Subcutaneous abdominal adipose tissue (tissue), 5 donors: ENCODE measurements around the gene PRR5L.

ENCODE experiments used
- H3K27ac ChIP-seq: one replicate; pipeline ENCODE4 v1.7.0; 2013; ENCODE audit warnings: low read depth, mild to moderate bottlenecking, inconsistent platforms, low read length, moderate library complexity
- H3K27me3 ChIP-seq, 5 donors: one replicate each; pipeline ENCODE4 v1.7.0; 2013; ENCODE audit warnings: low read length in 5 of 5, inconsistent platforms in 1 of 5; ENCODE audit not compliant: control insufficient read depth in 5 of 5, insufficient read depth in 4 of 5
- H3K36me3 ChIP-seq, 5 donors: one replicate each; pipeline ENCODE4 v1.7.0; 2013; ENCODE audit warnings: low read length in 5 of 5; ENCODE audit not compliant: control insufficient read depth in 5 of 5, insufficient read depth in 5 of 5
- H3K4me1 ChIP-seq, 5 donors: one replicate each; pipeline ENCODE4 v1.7.0; 2013; ENCODE audit warnings: low read length in 5 of 5, mild to moderate bottlenecking in 3 of 5, moderate library complexity in 1 of 5; ENCODE audit not compliant: control insufficient read depth in 5 of 5, insufficient read depth in 5 of 5
- H3K4me3 ChIP-seq, 5 donors: one replicate each; pipeline ENCODE4 v1.7.0; 2013; ENCODE audit warnings: low read length in 5 of 5, low read depth in 1 of 5
- H3K9ac ChIP-seq, 5 donors: one replicate each; pipeline ENCODE4 v1.7.0; 2013; ENCODE audit warnings: low read length in 5 of 5, mild to moderate bottlenecking in 4 of 5, moderate library complexity in 3 of 5
- H3K9me3 ChIP-seq, 5 donors: one replicate each; pipeline ENCODE4 v1.7.0; 2013; ENCODE audit warnings: low read length in 5 of 5; ENCODE audit not compliant: control insufficient read depth in 5 of 5
- donor health status: healthy.
- donor health status: healthy.
- donor health status: healthy.
- donor health status: healthy.
- donor health status: healthy.

PRR5L gene

GRCh38 chr11:36352922-36353321 is 56.8 kb downstream of the PRR5L start:
- H3K36me3 ChIP-seq: no peaks in the 10 kb centered on the region
- no peaks in the 10 kb centered on the region for H3K9me3 ChIP-seq
- H3K9ac ChIP-seq: no peak overlapping the region
- no peaks in the 10 kb centered on the region for H3K27me3 ChIP-seq
- peaks cover 2 to 21% (median 19%) of the 10 kb centered on the region in 5 donors for H3K4me1 ChIP-seq
- no peak overlapping the region for H3K4me3 ChIP-seq
- no peak overlapping the region for H3K27ac ChIP-seq

DNA sequence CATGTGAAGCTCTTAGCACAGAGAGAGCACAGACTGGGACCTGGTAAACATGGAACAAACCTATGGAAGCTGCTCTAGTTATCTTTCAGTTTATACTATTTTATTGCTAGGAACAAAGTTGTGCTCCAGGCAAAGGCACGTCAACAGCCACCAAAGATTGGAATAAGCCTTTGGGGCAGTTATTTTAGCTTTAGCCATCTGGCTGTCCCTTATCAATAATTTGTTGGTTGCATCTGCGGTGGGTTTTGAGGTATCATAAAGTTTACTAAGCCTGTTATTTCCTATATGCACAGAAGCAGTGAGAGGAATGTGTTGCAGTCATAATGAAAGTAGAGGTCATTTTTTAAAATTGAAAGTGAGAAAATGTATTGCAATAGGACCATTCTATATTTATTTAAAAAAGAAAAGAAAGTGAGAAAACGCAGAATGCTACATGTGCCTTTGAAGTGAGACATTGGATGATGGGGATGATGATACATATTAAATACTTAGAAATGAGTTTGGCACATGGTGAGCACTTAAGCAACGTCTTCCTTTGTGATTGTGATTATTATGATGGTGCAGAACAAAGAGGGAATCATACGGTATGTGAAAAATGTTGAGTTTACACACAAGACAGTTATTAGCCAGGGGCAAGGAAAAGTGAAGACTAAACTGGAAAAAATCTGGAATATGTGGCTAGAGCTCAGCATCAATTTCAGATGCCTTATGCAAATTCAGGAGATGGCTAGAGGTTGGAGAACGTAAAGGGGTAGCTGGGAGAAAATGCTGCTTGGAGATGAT is 58.3 kb downstream of the PRR5L start:
- no peaks in the 10 kb centered on the region for H3K36me3 ChIP-seq
- H3K9ac ChIP-seq: no peak overlapping the region
- H3K4me3 ChIP-seq: no peak overlapping the region
- peaks cover 2 to 18% (median 16%) of the 10 kb centered on the region in 5 donors for H3K4me1 ChIP-seq
- no peak overlapping the region for H3K27ac ChIP-seq
- no peaks in the 10 kb centered on the region for H3K27me3 ChIP-seq
- no peaks in the 10 kb centered on the region for H3K9me3 ChIP-seq

- Histone ChIP-seq H3K27ac (no peak overlapping the region), H3K9me3 (no peaks in the 10 kb centered on the region), H3K4me3 (no peak overlapping the region), H3K9ac (no peak overlapping the region), H3K4me1 (peaks cover 2 to 19% (median 15%) of the 10 kb centered on the region in 5 donors), H3K27me3 (no peaks in the 10 kb centered on the region), H3K36me3 (no peaks in the 10 kb centered on the region)
Measured at GRCh38 chr11:36356201-36356600, 60.1 kb downstream of the PRR5L start.

DNA sequence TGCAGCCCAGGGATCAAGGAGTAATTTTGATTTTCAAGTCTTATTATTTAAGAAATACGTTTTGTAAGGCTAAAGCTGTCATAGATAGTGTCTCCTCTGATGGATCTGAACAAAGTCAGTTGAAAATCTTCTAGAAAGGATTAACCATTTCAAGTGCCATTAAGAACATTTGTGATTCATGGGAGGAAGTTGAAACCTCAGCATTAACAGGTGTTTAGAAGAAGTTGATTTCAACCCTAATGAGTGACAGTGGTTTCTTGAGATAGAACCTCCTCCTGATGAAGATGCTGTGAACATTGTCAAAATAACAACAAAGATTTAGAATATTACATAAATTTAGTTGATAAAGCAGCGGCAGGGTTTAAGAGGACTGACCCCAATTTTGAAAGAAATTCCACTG is 61.7 kb downstream of the PRR5L start:
- Histone ChIP-seq H3K4me3 (no peak overlapping the region), H3K9ac (no peak overlapping the region), H3K36me3 (no peaks in the 10 kb centered on the region), H3K27ac (no peak overlapping the region), H3K27me3 (no peaks in the 10 kb centered on the region), H3K9me3 (no peaks in the 10 kb centered on the region), H3K4me1 (peaks cover 2 to 28% (median 15%) of the 10 kb centered on the region in 5 donors)

DNA sequence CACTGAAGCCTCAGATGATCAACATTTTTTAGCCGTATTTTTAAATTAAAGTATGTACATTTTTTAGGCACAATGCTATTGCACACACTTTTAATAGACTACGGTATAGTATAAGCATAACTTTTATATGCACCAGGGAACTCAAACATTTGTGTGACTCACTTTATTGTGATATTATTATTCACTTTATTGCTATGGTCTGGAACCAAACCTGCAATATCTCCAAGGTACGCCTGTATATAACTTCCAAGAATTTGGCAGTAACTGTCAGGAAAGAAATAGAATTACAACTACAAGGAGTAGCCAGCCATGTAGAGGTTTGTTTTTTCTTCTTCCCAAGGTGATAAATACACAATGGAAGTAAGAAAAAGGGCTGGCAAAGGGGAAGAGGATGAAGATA is 62.3 kb downstream of the PRR5L start:
- Histone ChIP-seq H3K27ac (no peak overlapping the region), H3K9ac (no peak overlapping the region), H3K4me1 (peaks cover 2 to 33% (median 18%) of the 10 kb centered on the region in 5 donors), H3K36me3 (no peaks in the 10 kb centered on the region), H3K4me3 (no peak overlapping the region), H3K27me3 (no peaks in the 10 kb centered on the region), H3K9me3 (no peaks in the 10 kb centered on the region)

DNA sequence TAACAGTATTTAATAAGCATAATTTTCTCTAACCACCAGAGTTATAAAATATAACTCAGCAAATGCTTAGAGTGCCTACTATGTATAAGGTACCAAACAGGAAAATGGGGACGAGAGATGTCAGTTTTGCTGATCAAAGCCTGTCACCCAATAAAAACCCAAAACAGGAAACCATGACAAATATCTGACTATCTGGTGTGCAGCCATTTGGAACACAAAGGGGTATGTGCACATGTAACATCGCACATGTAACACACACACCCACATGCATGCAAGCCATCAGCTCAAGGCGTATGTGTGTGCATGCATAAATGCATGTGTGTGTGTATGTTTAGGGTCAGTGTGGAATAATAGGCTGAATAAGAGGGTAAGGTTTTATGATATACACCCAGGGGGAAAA is 64.2 kb downstream of the PRR5L start:
- Histone ChIP-seq H3K9me3 (no peaks in the 10 kb centered on the region), H3K4me3 (no peak overlapping the region), H3K27ac (no peak overlapping the region), H3K9ac (no peak overlapping the region), H3K27me3 (no peaks in the 10 kb centered on the region), H3K36me3 (no peaks in the 10 kb centered on the region), H3K4me1 (peaks cover 2 to 34% (median 20%) of the 10 kb centered on the region in 5 donors)

- no peaks in the 10 kb centered on the region for H3K9me3 ChIP-seq
- peaks cover 2 to 37% (median 18%) of the 10 kb centered on the region in 5 donors for H3K4me1 ChIP-seq
- no peak overlapping the region for H3K27ac ChIP-seq
- peak overlapping the region in 3 of 5 donors; percentile 25 to 42 (median 40) for H3K4me3 ChIP-seq
- peak overlapping the region in 1 of 5 donors; percentile 31 for H3K9ac ChIP-seq
- H3K27me3 ChIP-seq: no peaks in the 10 kb centered on the region
- no peaks in the 10 kb centered on the region for H3K36me3 ChIP-seq
Measured at GRCh38 chr11:36360826-36361415, 64.8 kb downstream of the PRR5L start.

DNA sequence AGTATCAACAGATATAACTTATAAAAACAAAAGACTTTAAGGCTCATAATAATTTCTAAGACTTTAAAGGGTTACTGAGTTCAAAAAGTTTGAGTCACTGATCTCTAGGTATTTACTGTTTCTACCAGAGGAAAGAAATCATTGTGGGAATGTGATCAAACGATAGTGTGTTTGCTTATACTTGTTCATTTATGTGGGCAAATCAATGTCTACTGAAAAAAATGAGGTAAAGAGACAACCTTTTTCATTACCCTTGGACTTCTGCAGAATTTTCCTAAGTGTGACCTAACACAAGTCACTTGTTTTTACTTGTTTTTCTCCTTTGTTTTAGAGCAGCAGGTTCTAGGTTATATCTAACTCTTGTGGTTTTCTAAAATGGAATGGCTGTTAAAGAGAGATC is 65.4 kb downstream of the PRR5L start:
- peaks cover 1 to 31% (median 13%) of the 10 kb centered on the region in 5 donors for H3K4me1 ChIP-seq
- H3K9me3 ChIP-seq: no peaks in the 10 kb centered on the region
- H3K9ac ChIP-seq: no peak overlapping the region
- no peak overlapping the region for H3K27ac ChIP-seq
- H3K36me3 ChIP-seq: no peaks in the 10 kb centered on the region
- peak overlapping the region in 4 of 5 donors; percentile 9 to 49 (median 34) for H3K4me3 ChIP-seq
- no peaks in the 10 kb centered on the region for H3K27me3 ChIP-seq

DNA sequence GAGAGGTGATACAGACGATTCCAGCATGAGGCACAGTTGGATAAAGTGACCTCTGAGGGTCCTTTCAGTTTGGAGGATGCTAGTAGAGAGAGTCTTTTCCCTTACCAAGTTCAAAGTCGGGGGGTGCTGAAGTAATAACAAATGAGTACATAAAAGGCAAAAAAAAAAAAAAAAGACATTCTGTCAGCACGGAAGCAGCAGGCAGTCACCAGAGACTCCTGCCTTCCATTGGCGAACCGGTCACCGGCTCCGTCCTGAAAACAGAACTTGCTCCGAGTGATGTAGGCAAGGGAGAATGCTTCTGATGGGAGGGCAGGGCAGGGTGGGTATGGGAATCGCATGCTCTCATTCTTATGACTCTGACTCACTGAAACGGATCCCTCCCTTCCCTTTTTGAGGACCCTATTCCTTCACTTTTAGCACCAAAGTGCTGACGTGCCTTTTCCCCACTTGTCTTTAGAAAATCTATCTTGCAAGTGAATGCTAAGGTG is 65.9 kb downstream of the PRR5L start:
- H3K9me3 ChIP-seq: no peaks in the 10 kb centered on the region
- H3K9ac ChIP-seq: no peak overlapping the region
- H3K36me3 ChIP-seq: no peaks in the 10 kb centered on the region
- peak overlapping the region in 4 of 5 donors; percentile 9 to 49 (median 34) for H3K4me3 ChIP-seq
- H3K4me1 ChIP-seq: peaks cover 0 to 29% (median 12%) of the 10 kb centered on the region in 5 donors
- H3K27ac ChIP-seq: no peak overlapping the region
- no peaks in the 10 kb centered on the region for H3K27me3 ChIP-seq

- Histone ChIP-seq H3K4me1 (peaks cover 0 to 29% (median 12%) of the 10 kb centered on the region in 5 donors), H3K36me3 (no peaks in the 10 kb centered on the region), H3K9me3 (no peaks in the 10 kb centered on the region), H3K27ac (no peak overlapping the region), H3K9ac (no peak overlapping the region), H3K4me3 (no peak overlapping the region), H3K27me3 (no peaks in the 10 kb centered on the region)
Measured at GRCh38 chr11:36362902-36363301, 66.8 kb downstream of the PRR5L start.
